Measurements from ENCODE around the gene ZDHHC11B. TPM values are rescaled to one million over a fixed set of nuclear protein-coding genes. Genes with fewer than 3 reads are reported as not detected.

Gene ZDHHC11B
- total and polyA plus RNA-seq, 2 of the 13 experiments (the other 11 are each of a cell fraction or from before 2014, with no cell fraction given), result 0.11 to 0.12 TPM

DNA sequence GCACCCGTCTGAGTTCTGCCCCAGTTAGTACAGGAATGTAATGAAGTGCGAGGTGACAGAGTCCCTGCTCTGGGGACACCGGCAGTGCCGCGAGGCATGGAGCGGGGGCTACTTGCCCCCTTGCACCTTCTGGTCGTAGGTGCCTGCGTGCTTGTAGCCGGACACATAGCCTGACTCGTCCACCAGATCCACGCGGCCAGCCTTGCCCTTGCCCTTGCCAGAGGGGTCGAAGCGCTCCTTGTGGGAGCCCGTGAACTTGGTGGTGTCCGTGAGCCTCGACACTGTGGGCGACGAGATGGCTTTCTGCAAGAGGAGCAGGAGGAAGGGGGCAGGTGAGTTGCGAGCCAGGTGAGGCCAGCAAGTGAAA lies 119.6 kb downstream of the ZDHHC11B start:
- DNase-seq (ENCODE audit: low spot score), result no peak
- in situ Hi-C loops (cut with HindIII; ENCODE audit: extremely low pct_ligation_motif_present, low pct_unique_long_range_greater_than_20kb), result no loop called here
- H3K9ac ChIP-seq (ENCODE audit: insufficient read depth, low read depth, low read length), result no peak overlapping the region
- TF ChIP-seq, protein P1, sequence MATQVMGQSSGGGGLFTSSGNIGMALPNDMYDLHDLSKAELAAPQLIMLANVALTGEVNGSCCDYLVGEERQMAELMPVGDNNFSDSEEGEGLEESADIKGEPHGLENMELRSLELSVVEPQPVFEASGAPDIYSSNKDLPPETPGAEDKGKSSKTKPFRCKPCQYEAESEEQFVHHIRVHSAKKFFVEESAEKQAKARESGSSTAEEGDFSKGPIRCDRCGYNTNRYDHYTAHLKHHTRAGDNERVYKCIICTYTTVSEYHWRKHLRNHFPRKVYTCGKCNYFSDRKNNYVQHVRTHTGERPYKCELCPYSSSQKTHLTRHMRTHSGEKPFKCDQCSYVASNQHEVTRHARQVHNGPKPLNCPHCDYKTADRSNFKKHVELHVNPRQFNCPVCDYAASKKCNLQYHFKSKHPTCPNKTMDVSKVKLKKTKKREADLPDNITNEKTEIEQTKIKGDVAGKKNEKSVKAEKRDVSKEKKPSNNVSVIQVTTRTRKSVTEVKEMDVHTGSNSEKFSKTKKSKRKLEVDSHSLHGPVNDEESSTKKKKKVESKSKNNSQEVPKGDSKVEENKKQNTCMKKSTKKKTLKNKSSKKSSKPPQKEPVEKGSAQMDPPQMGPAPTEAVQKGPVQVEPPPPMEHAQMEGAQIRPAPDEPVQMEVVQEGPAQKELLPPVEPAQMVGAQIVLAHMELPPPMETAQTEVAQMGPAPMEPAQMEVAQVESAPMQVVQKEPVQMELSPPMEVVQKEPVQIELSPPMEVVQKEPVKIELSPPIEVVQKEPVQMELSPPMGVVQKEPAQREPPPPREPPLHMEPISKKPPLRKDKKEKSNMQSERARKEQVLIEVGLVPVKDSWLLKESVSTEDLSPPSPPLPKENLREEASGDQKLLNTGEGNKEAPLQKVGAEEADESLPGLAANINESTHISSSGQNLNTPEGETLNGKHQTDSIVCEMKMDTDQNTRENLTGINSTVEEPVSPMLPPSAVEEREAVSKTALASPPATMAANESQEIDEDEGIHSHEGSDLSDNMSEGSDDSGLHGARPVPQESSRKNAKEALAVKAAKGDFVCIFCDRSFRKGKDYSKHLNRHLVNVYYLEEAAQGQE (IDR thresholded peaks at IDR 0.05; ENCODE audit: borderline replicate concordance in 1 of 2, low read depth in 1 of 2, low read length in 2 of 2), result no peak
- peak; percentile 14 for TF ChIP-seq HNRNPLL (IDR thresholded peaks at IDR 0.05; ENCODE audit: low read depth, low read length, poor library complexity, severe bottlenecking)
- no TSS peak for BruUV-seq (replicated peaks)
- no peaks in the 10 kb centered on the region for H4K20me1 ChIP-seq (ENCODE audit: insufficient read depth, low read length)
- no peak overlapping the region for H2AFZ ChIP-seq (ENCODE audit: low read length)
- no peak overlapping the region for H3K4me2 ChIP-seq (ENCODE audit: low read depth, low read length)
- H3K9me3 ChIP-seq (ENCODE audit: low read length), result no peaks in the 10 kb centered on the region
- FAIRE-seq, result no peak
- intact Hi-C loops (cut with micrococcal nuclease; ENCODE audit: unreplicated experiment), result no loop called here
- H3K27ac ChIP-seq (ENCODE audit: extremely low read length, insufficient read depth, low read length), result no peak overlapping the region
- peaks cover 10 to 42% of the 10 kb centered on the region in 2 experiments for H3K36me3 ChIP-seq (replicated peaks in 1 of 2; ENCODE audit: control insufficient read depth in 1 of 2, insufficient read depth in 2 of 2, low read length in 2 of 2)
- ATAC-seq, result no peak
- no peak overlapping the region for H3K4me3 ChIP-seq (replicated peaks in 1 of 3; ENCODE audit: insufficient read depth in 1 of 3, low read depth in 2 of 3, low read length in 3 of 3)
- no peaks in the 10 kb centered on the region for H3K79me2 ChIP-seq (ENCODE audit: insufficient read depth, low read length)
- peaks cover 5% of the 10 kb centered on the region; the same call in 1 of the 2 replicates for H3K4me1 ChIP-seq (ENCODE audit: insufficient read depth, low read length)
- no peaks in the 10 kb centered on the region; a peak in 1 of 5 replicates for H3K27me3 ChIP-seq (ENCODE audit: control insufficient read depth in 1 of 2, insufficient read depth in 2 of 2, low read length in 2 of 2)
- CTCF ChIA-PET (ENCODE audit: low intra/inter-chr PET ratio, low total read pairs), result no interaction called here
- WGBS (ENCODE audit: low lambda C conversion rate), result 96% methylated on average over 17 of the region's 20 CpGs
- POLR2A ChIA-PET, result no interaction called here

GRCh38 chr5:664343-664993 lies 120.1 kb downstream of the ZDHHC11B start:
- Histone ChIP-seq H3K4me3 (replicated peaks in 1 of 3; ENCODE audit: insufficient read depth in 1 of 3, low read depth in 2 of 3, low read length in 3 of 3) (no peak overlapping the region), H3K27ac (ENCODE audit: extremely low read length, insufficient read depth, low read length) (no peak overlapping the region), H4K20me1 (ENCODE audit: insufficient read depth, low read length) (no peaks in the 10 kb centered on the region), H3K36me3 (replicated peaks in 1 of 2; ENCODE audit: control insufficient read depth in 1 of 2, insufficient read depth in 2 of 2, low read length in 2 of 2) (peaks cover 10 to 47% of the 10 kb centered on the region in 2 experiments), H3K9me3 (ENCODE audit: low read length) (no peaks in the 10 kb centered on the region), H3K27me3 (ENCODE audit: control insufficient read depth in 1 of 2, insufficient read depth in 2 of 2, low read length in 2 of 2) (no peaks in the 10 kb centered on the region; a peak in 1 of 5 replicates), H3K9ac (ENCODE audit: insufficient read depth, low read depth, low read length) (no peak overlapping the region), H3K4me1 (ENCODE audit: insufficient read depth, low read length) (peaks cover 4% of the 10 kb centered on the region; the same call in 1 of the 2 replicates), H2AFZ (ENCODE audit: low read length) (no peak overlapping the region), H3K4me2 (ENCODE audit: low read depth, low read length) (no peak overlapping the region), H3K79me2 (ENCODE audit: insufficient read depth, low read length) (no peaks in the 10 kb centered on the region)
- CTCF ChIA-PET (ENCODE audit: low intra/inter-chr PET ratio, low total read pairs), result no interaction called here
- no TSS peak for BruUV-seq (replicated peaks)
- in situ Hi-C loops (cut with HindIII; ENCODE audit: extremely low pct_ligation_motif_present, low pct_unique_long_range_greater_than_20kb) (no loop called here), intact Hi-C loops (cut with micrococcal nuclease; ENCODE audit: unreplicated experiment) (no loop called here)
- ATAC-seq, result no peak
- 85% methylated on average over 17 of the region's 24 CpGs for WGBS (ENCODE audit: low lambda C conversion rate)
- DNase-seq (ENCODE audit: low spot score), result no peak
- POLR2A ChIA-PET, result no interaction called here
- no peak for FAIRE-seq
- TF ChIP-seq, protein P2, sequence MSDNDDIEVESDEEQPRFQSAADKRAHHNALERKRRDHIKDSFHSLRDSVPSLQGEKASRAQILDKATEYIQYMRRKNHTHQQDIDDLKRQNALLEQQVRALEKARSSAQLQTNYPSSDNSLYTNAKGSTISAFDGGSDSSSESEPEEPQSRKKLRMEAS (IDR thresholded peaks at IDR 0.05), result peak; percentile 54
- TF ChIP-seq MNT (IDR thresholded peaks at IDR 0.05), result peak; percentile 90
- TF ChIP-seq MYPOP (CRISPR knock-in tag; IDR thresholded peaks at IDR 0.05), result no peak
